HCT116 (cell line): Measurements from ENCODE around the gene TRDN. TPM values are rescaled to one million over a fixed set of nuclear protein-coding genes. Genes with fewer than 3 reads are reported as not detected.

ENCODE experiments used
- ATAC-seq: fragments of 200-7000 bp; cut with Tn5 transposase; 2 replicates; pipeline ENCODE4 v1.9.1; 2020; ENCODE audit warnings: mild to moderate bottlenecking, moderate library complexity
- BruUV-seq: library from RNA; stranded (reverse); fragments of 400-500 nt; replicated peaks from 2 replicates; lab custom pipeline; 2021; lab: Mats Ljungman, UMichigan
- CTCF ChIA-PET: fragments of 300-600 bp; sonication (Branson Sonifier 250); formaldehyde crosslinking; loops from one replicate; lab custom pipeline; 2021; ENCODE audit warnings: antibody characterized with exemption; lab: Charles Lee
- POLR2A ChIA-PET: fragments of 300-600, 350-600 bp; sonication (Branson Sonifier 250); formaldehyde crosslinking; loops from one replicate; lab custom pipeline; 2021; ENCODE audit warnings: antibody characterized with exemption; lab: Charles Lee
- RAD21 ChIA-PET, 2 experiments: fragments of 300-600 bp; sonication (Branson Sonifier 250); formaldehyde crosslinking; loops; one replicate each; lab custom pipeline; 2023; ENCODE audit warnings: low total read pairs in 2 of 2; ENCODE audit not compliant: uncharacterized antibody in 2 of 2, unreplicated experiment in 2 of 2, low non-redundant PET in 1 of 2; lab: Charles Lee
- DNase-seq: peaks from one replicate; pipeline ENCODE4 v3.0.0-alpha.2; 2010; ENCODE audit warnings: low read depth, low spot score
- H2AFZ ChIP-seq: fragments of 200-600 bp; shearing (Covaris generic), sonication (generic); 2 replicates; pipeline ENCODE4 v1.6.1; 2017; ENCODE audit warnings: low read depth, mixed run types, mixed read lengths, antibody characterized with exemption, low read length; ENCODE audit not compliant: poor library complexity, severe bottlenecking
- H3K27ac ChIP-seq: 2 replicates; pipeline ENCODE4 v1.5.1; 2012; ENCODE audit warnings: low read depth, low read length
- H3K27me3 ChIP-seq: fragments of 200-600 bp; sonication (generic); 2 replicates; pipeline ENCODE4 v1.6.1; 2016; ENCODE audit warnings: mixed run types, low read length, mixed read lengths; ENCODE audit not compliant: insufficient read depth
- H3K36me3 ChIP-seq, 2 experiments: fragments of 200-500 bp in 1 of 2; fragments of 200-600 bp in 1 of 2; sonication (Bioruptor generic) in 1 of 2; sonication (generic) in 1 of 2; 2 replicates each; pipeline versions ENCODE4 v1.5.1 to v1.6.1; 2014 to 2016; ENCODE audit warnings: low read length in 2 of 2, inconsistent platforms in 1 of 2, mixed read lengths in 1 of 2, mixed run types in 1 of 2; ENCODE audit not compliant: insufficient read depth in 2 of 2, control insufficient read depth in 1 of 2
- H3K4me1 ChIP-seq, 2 experiments: fragments of 200-600 bp in 1 of 2; sonication (generic) in 1 of 2; 2 replicates each; pipeline versions ENCODE4 v1.5.1 to v1.6.1; 2012 to 2017; ENCODE audit warnings: low read length in 2 of 2, inconsistent platforms in 1 of 2, mild to moderate bottlenecking in 1 of 2, mixed read lengths in 1 of 2, mixed run types in 1 of 2, moderate library complexity in 1 of 2; ENCODE audit not compliant: insufficient read depth in 2 of 2, control insufficient read depth in 1 of 2
- H3K4me2 ChIP-seq: fragments of 200-600 bp; sonication (generic); 2 replicates; pipeline ENCODE4 v1.6.1; 2017; ENCODE audit warnings: mixed run types, low read length, mixed read lengths
- H3K4me3 ChIP-seq, 2 experiments: fragments of 200-600 bp in 1 of 2; sonication (generic) in 1 of 2; replicated peaks in 1 of 2; 2 replicates each; pipeline ENCODE4 v1.5.1; 2011 to 2016; ENCODE audit warnings: low read length in 2 of 2, control low read depth in 1 of 2, low read depth in 1 of 2, mild to moderate bottlenecking in 1 of 2, mixed read lengths in 1 of 2, mixed run types in 1 of 2
- H3K79me2 ChIP-seq: fragments of 200-600 bp; sonication (generic); 2 replicates; pipeline ENCODE4 v1.6.1; 2017; ENCODE audit warnings: mild to moderate bottlenecking, mixed run types, low read length, moderate library complexity, mixed read lengths; ENCODE audit not compliant: insufficient read depth
- H3K9ac ChIP-seq: fragments of 200-600 bp; sonication (generic); 2 replicates; pipeline ENCODE4 v1.6.1; 2016; ENCODE audit warnings: low read length, mixed read lengths
- H3K9me2 ChIP-seq: fragments of 200-600 bp; sonication (generic), shearing (Covaris generic); 2 replicates; pipeline ENCODE4 v1.6.1; 2017; ENCODE audit warnings: mixed run types, mild to moderate bottlenecking, moderate library complexity; ENCODE audit not compliant: insufficient read depth
- H3K9me3 ChIP-seq, 2 experiments: fragments of 200-500 bp in 1 of 2; fragments of 200-600 bp in 1 of 2; sonication (Bioruptor generic) in 1 of 2; sonication (generic) in 1 of 2; 2 replicates each; pipeline ENCODE4 v1.6.1; 2014 to 2017; ENCODE audit warnings: low read length in 2 of 2, mixed read lengths in 2 of 2, inconsistent platforms in 1 of 2, low read depth in 1 of 2, mild to moderate bottlenecking in 1 of 2, mixed run types in 1 of 2, moderate library complexity in 1 of 2; ENCODE audit not compliant: control insufficient read depth in 1 of 2, insufficient read depth in 1 of 2
- H4K20me1 ChIP-seq: fragments of 200-600 bp; sonication (generic), shearing (Covaris generic); 2 replicates; pipeline ENCODE4 v1.6.1; 2017; ENCODE audit warnings: mixed run types, mild to moderate bottlenecking, moderate library complexity; ENCODE audit not compliant: insufficient read depth
- ATF3 ChIP-seq: IDR thresholded peaks from 2 replicates; pipeline ENCODE4 v1.6.1; 2012
- CEBPB ChIP-seq: IDR thresholded peaks from 2 replicates; pipeline ENCODE4 v1.6.1; 2012; ENCODE audit warnings: low read depth
- EGR1 ChIP-seq: IDR thresholded peaks from 2 replicates; pipeline ENCODE4 v1.6.1; 2012; ENCODE audit warnings: low read depth
- ELF1 ChIP-seq: IDR thresholded peaks from 2 replicates; pipeline ENCODE4 v1.6.1; 2012; ENCODE audit warnings: low read depth, borderline replicate concordance
- EZH2phosphoT487 ChIP-seq: fragments of 200-600 bp; IDR thresholded peaks from 2 replicates; pipeline ENCODE4 v1.6.1; 2018; ENCODE audit warnings: antibody characterized with exemption, borderline replicate concordance
- FOSL1 ChIP-seq: IDR thresholded peaks from 2 replicates; pipeline ENCODE4 v1.6.1; 2012; ENCODE audit warnings: low read depth
- JUND ChIP-seq: IDR thresholded peaks from 2 replicates; pipeline ENCODE4 v1.6.1; 2012
- POLR2A ChIP-seq: IDR thresholded peaks from 2 replicates; pipeline ENCODE4 v1.7.0; 2011; ENCODE audit warnings: borderline replicate concordance; ENCODE audit not compliant: insufficient read depth, insufficient read length; ENCODE audit errors: extremely low read depth
- POLR2AphosphoS5 ChIP-seq: IDR thresholded peaks from 2 replicates; pipeline ENCODE4 v1.6.1; 2011; ENCODE audit warnings: mild to moderate bottlenecking, low read depth, low read length, moderate library complexity
- RAD21 ChIP-seq: IDR thresholded peaks from 2 replicates; pipeline ENCODE4 v1.6.1; 2012; ENCODE audit warnings: low read depth, mild to moderate bottlenecking
- REST ChIP-seq: IDR thresholded peaks from 2 replicates; pipeline ENCODE4 v1.6.1; 2012; ENCODE audit warnings: low read depth
- SP1 ChIP-seq: IDR thresholded peaks from 2 replicates; pipeline ENCODE4 v1.6.1; 2012; ENCODE audit warnings: low read depth
- TCF7L2 ChIP-seq: IDR thresholded peaks from 2 replicates; pipeline ENCODE4 v1.7.0; 2011; ENCODE audit warnings: borderline replicate concordance, inconsistent platforms; ENCODE audit not compliant: insufficient read depth, insufficient read length; ENCODE audit errors: extremely low read depth
- intact Hi-C: fragments of 100-400 bp; cut with micrococcal nuclease; formaldehyde crosslinking; loops from 2 replicates; pipeline ENCODE4 v1.10.0; 2022
- total RNA-seq: library from RNA; stranded (reverse); gene quantifications from one replicate; pipeline ENCODE4 v1.2.1, GENCODE V29; 2021; ENCODE audit not compliant: unreplicated experiment
- TF ChIP-seq, protein P1 (sequence below): IDR thresholded peaks from 2 replicates; pipeline ENCODE4 v1.6.1; 2012

TRDN gene
- total RNA-seq, 1 experiment from 2014 or later: not detected

- CTCF ChIA-PET: no interaction called here
- RAD21 ChIA-PET: no interaction called here
- intact Hi-C loops: no loop called here
- no peak for TF ChIP-seq SP1
- TF ChIP-seq FOSL1: no peak
- no peak for TF ChIP-seq CEBPB
- TF ChIP-seq JUND: no peak
- TF ChIP-seq RAD21: no peak
- TF ChIP-seq POLR2AphosphoS5: no peak
- TF ChIP-seq ATF3: no peak
- no peak for TF ChIP-seq POLR2A
- no peak for TF ChIP-seq REST
- no peak for TF ChIP-seq TCF7L2
- no peak for TF ChIP-seq EZH2phosphoT487
- TF ChIP-seq EGR1: no peak
- no peak for TF ChIP-seq ELF1
- TF ChIP-seq, protein P1, sequence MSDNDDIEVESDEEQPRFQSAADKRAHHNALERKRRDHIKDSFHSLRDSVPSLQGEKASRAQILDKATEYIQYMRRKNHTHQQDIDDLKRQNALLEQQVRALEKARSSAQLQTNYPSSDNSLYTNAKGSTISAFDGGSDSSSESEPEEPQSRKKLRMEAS: no peak
- TF ChIP-seq, all 23 proteins: peak for 0
- Histone ChIP-seq H3K9me2 (no peaks in the 10 kb centered on the region), H3K9ac (no peak overlapping the region), H3K36me3 (no peaks in the 10 kb centered on the region), H3K4me1 (no peaks in the 10 kb centered on the region), H2AFZ (no peak overlapping the region), H3K27me3 (peaks cover 8% of the 10 kb centered on the region; the same call in 1 of the 2 replicates), H3K4me2 (no peak overlapping the region), H3K9me3 (no peaks in the 10 kb centered on the region), H3K4me3 (no peak overlapping the region), H3K27ac (no peak overlapping the region), H3K79me2 (no peaks in the 10 kb centered on the region), H4K20me1 (no peaks in the 10 kb centered on the region)
- ATAC-seq (no peak), DNase-seq (no peak)
- no TSS peak for BruUV-seq
- POLR2A ChIA-PET: no interaction called here
Observed at GRCh38 chr6:123295672-123296071, 341.1 kb downstream of the TRDN start.
